ENCODE results near the gene RPL22L1.
"Not testable (repeated sequence)": the region's sequence is repeated elsewhere in the genome, so short reads cannot be mapped to it uniquely, and the experiment has no call there.

RPL22L1 gene

GRCh38 chr3:170836491-170836890 lies 33.5 kb downstream of the RPL22L1 start:
- DNase-seq (no peak), ATAC-seq (replicated peaks) (no peak)
- Mint-ChIP-seq H3K4me1 (ENCODE audit: low read depth in 2 of 2) (no peaks in the 10 kb centered on the region), H3K9me3 (no peaks in the 10 kb centered on the region), H3K4me3 (no peak overlapping the region), H3K36me3 (ENCODE audit: insufficient read depth) (no peaks in the 10 kb centered on the region), H3K27me3 (peaks cover 56 to 59% of the 10 kb centered on the region in 2 donors), H3K27ac (no peak overlapping the region)

- H3K27me3 Mint-ChIP-seq, result peaks cover 61 to 66% of the 10 kb centered on the region in 2 donors
- DNase-seq (no peak), ATAC-seq (replicated peaks) (no peak)
- no peak overlapping the region for H3K27ac Mint-ChIP-seq
- H3K36me3 Mint-ChIP-seq (ENCODE audit: insufficient read depth), result no peaks in the 10 kb centered on the region
- no peaks in the 10 kb centered on the region for H3K9me3 Mint-ChIP-seq
- H3K4me1 Mint-ChIP-seq (ENCODE audit: low read depth in 2 of 2), result no peaks in the 10 kb centered on the region
- H3K4me3 Mint-ChIP-seq, result no peak overlapping the region
Observed at GRCh38 chr3:170835336-170835735, 34.7 kb downstream of the RPL22L1 start.

DNA sequence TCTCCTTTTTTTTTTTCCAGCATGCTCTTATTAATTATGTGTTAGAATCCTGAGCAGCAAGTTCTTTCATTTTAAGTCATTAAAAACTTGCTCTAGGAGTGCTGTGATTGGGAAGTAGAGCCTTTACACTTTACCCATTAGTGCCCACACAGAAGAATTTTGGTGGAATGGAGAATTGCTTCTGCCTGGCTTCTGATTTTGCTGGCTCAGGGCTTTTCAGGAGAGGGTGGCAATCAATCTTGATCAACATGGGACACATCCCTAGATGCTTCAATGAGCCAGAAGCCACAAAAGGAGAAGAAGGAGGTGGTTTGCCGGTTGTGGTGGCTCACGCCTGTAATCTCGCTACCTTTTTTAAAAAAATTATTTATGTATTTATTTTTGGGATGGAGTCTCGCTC lies 39.4 kb downstream of the RPL22L1 start:
- no peak for ATAC-seq (replicated peaks)
- Mint-ChIP-seq H3K4me1 (ENCODE audit: low read depth in 2 of 2) (peaks cover 8 to 9% of the 10 kb centered on the region in 2 donors), H3K27me3 (peaks cover 39 to 55% of the 10 kb centered on the region in 2 donors), H3K4me3 (no peak overlapping the region), H3K9me3 (no peaks in the 10 kb centered on the region), H3K27ac (no peak overlapping the region), H3K36me3 (ENCODE audit: insufficient read depth) (no peaks in the 10 kb centered on the region)
- DNase-seq, result no peak

DNA sequence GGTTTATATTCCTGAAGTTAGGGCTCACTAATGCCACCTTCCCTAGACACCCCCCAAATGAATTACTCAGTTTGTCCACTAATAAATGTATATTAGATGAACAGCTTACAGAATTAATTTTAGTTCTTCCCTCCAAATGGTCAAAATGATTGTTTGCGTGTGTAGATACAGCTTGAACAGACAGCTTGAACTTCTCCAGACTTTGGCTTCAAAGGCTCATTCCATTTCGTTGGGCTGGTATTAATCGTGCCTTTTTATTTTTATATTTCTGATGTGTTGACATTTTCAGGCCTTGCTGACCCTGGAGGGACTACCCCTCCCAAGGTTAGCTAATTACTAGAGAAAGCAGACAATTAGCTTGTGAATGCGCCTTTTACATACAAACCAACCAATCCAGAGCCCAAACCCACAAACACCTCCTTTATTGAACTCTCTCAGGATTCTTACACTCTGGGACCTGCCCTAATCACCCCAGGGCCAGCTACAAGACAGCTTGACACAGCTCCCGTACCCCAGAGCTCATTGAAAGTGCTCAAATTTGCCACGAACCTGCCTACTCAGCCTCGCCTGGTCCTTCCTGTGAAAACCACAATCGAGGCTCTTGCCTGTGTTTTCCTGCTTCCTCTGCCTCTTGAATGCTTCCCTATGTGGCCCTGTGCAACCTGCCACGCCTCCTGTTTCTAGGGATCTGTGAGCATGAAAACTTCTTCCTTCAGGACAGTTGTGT lies 40.3 kb downstream of the RPL22L1 start:
- no peak for DNase-seq
- Mint-ChIP-seq H3K27me3 (peaks cover 32 to 46% of the 10 kb centered on the region in 2 donors), H3K4me1 (ENCODE audit: low read depth in 2 of 2) (peaks cover 8 to 9% of the 10 kb centered on the region in 2 donors), H3K4me3 (no peak overlapping the region), H3K27ac (peak overlapping the region in 1 of 2 donors; percentile 29), H3K9me3 (no peaks in the 10 kb centered on the region), H3K36me3 (ENCODE audit: insufficient read depth) (no peaks in the 10 kb centered on the region)
- ATAC-seq (replicated peaks), result no peak

DNA sequence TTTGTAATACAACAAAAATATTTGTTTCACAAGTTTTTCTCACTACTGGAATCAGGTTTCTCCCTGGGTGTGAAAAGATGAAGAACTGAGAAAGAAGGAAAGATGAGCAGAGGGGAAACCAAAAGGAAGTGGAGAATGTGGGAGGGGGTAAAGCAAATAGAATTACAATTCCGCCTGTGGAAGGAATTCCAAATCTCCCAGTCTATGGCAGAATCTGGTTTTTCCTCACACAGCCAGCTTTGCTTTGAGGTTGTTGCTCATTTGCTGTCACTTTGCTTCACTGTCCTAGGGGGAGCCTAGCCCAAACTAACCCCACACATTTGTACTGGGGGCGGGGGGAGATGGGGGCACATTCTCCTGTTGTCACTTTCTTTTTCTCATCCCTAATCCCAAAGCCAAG lies 43.9 kb downstream of the RPL22L1 start:
- H3K27ac Mint-ChIP-seq, result no peak overlapping the region
- no peaks in the 10 kb centered on the region for H3K36me3 Mint-ChIP-seq (ENCODE audit: insufficient read depth)
- H3K4me3 Mint-ChIP-seq, result no peak overlapping the region
- DNase-seq (no peak), ATAC-seq (replicated peaks) (no peak)
- H3K27me3 Mint-ChIP-seq, result peaks cover 36 to 48% of the 10 kb centered on the region in 2 donors
- H3K9me3 Mint-ChIP-seq, result no peaks in the 10 kb centered on the region
- peaks cover 9 to 10% of the 10 kb centered on the region in 2 donors for H3K4me1 Mint-ChIP-seq (ENCODE audit: low read depth in 2 of 2)

GRCh38 chr3:170823562-170823961 lies 46.4 kb downstream of the RPL22L1 start:
- not testable (repeated sequence) for H3K36me3 Mint-ChIP-seq (ENCODE audit: insufficient read depth); H3K27ac Mint-ChIP-seq; H3K4me3 Mint-ChIP-seq; H3K4me1 Mint-ChIP-seq (ENCODE audit: low read depth in 2 of 2); ATAC-seq (replicated peaks); DNase-seq; H3K9me3 Mint-ChIP-seq
- H3K27me3 Mint-ChIP-seq, result peaks cover 44 to 53% of the 10 kb centered on the region in 2 donors

DNA sequence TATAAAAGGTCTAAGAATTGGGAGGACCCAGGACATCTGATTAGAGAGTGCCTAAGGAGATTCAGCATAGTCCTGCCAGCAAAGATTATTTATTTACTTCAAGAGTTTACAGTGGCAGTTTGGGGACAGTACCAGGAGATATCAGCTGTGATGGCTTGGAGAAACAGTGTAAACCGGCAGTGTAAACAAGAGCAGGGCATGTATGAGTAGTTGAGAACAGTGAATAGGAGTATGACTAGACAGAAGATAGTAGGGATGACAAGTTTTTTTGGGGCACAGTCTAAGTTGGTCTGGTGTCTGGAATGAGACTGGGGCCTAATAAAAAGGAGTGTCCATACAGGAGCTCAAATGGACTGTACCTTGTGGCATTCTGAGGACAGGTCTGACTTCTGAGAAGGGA lies 51.7 kb downstream of the RPL22L1 start:
- H3K9me3 Mint-ChIP-seq; ATAC-seq (replicated peaks); H3K4me1 Mint-ChIP-seq (ENCODE audit: low read depth in 2 of 2); H3K27ac Mint-ChIP-seq; DNase-seq; H3K36me3 Mint-ChIP-seq (ENCODE audit: insufficient read depth); H3K4me3 Mint-ChIP-seq: not testable (repeated sequence)
- peaks cover 45 to 48% of the 10 kb centered on the region in 2 donors for H3K27me3 Mint-ChIP-seq

DNA sequence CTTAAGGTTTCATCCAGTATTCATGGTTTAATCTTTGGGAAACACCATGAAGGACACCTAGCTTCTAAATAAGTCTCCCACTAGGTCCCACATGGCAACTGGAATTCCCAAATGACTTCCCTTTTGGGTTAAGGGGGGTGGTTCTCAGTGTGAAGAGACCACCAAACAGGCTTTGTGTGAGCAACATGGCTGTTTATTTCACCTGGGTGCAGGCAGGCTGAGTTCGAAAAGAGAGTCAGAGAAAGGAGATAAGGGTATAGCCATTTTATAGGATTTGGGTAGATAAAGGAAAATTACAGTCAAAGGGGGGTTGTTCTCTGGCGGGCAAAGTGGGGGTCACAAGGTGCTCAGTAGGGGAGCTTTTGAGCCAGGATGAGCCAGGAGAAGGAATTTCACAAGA lies 52.5 kb downstream of the RPL22L1 start:
- H3K9me3 Mint-ChIP-seq; ATAC-seq (replicated peaks); H3K4me3 Mint-ChIP-seq: not testable (repeated sequence)

DNA sequence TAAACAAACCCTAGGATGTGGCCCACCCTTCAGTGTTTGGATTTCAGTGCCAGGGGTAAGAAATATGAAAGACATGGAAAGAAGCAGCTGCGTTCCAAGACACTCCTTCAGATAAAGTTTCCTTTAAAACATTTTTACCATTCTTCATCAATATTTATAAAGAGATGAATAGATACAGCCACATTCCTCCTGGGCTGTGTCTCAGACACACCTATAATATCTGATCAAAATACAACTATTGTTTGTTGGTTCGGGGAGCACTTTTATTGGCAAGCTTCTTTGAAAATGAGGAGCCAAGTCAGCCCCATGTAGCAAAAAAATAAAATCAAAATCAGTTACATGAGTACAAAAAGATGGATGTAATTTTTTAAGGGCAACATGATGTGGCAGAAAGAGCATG lies 53.2 kb downstream of the RPL22L1 start:
- Mint-ChIP-seq H3K36me3 (ENCODE audit: insufficient read depth) (no peaks in the 10 kb centered on the region), H3K4me3 (no peak overlapping the region), H3K27ac (no peak overlapping the region), H3K9me3 (no peaks in the 10 kb centered on the region), H3K4me1 (ENCODE audit: low read depth in 2 of 2) (peaks cover 0 to 4% of the 10 kb centered on the region in 2 donors), H3K27me3 (peaks cover 30 to 33% of the 10 kb centered on the region in 2 donors)
- DNase-seq (no peak), ATAC-seq (replicated peaks) (no peak)

More for the DNA sequence above, 52.5 kb downstream of the RPL22L1 start:
- H3K4me1 Mint-ChIP-seq (ENCODE audit: low read depth in 2 of 2); H3K27ac Mint-ChIP-seq; DNase-seq; H3K36me3 Mint-ChIP-seq (ENCODE audit: insufficient read depth): not testable (repeated sequence)
- H3K27me3 Mint-ChIP-seq, result peaks cover 36 to 39% of the 10 kb centered on the region in 2 donors

GRCh38 chr3:170816341-170816740 lies 53.7 kb downstream of the RPL22L1 start:
- no peak for DNase-seq
- H3K36me3 Mint-ChIP-seq (ENCODE audit: insufficient read depth), result no peaks in the 10 kb centered on the region
- no peaks in the 10 kb centered on the region for H3K9me3 Mint-ChIP-seq
- peaks cover 0 to 5% of the 10 kb centered on the region in 2 donors for H3K4me1 Mint-ChIP-seq (ENCODE audit: low read depth in 2 of 2)
- H3K27me3 Mint-ChIP-seq, result peaks cover 25 to 28% of the 10 kb centered on the region in 2 donors
- ATAC-seq (replicated peaks), result no peak
- no peak overlapping the region for H3K27ac Mint-ChIP-seq
- H3K4me3 Mint-ChIP-seq, result no peak overlapping the region

GRCh38 chr3:170815936-170816335 lies 54.1 kb downstream of the RPL22L1 start:
- Mint-ChIP-seq H3K9me3 (no peaks in the 10 kb centered on the region), H3K27ac (no peak overlapping the region), H3K36me3 (ENCODE audit: insufficient read depth) (no peaks in the 10 kb centered on the region), H3K27me3 (peaks cover 21 to 24% of the 10 kb centered on the region in 2 donors), H3K4me3 (no peak overlapping the region), H3K4me1 (ENCODE audit: low read depth in 2 of 2) (peaks cover 0 to 5% of the 10 kb centered on the region in 2 donors)
- DNase-seq (no peak), ATAC-seq (replicated peaks) (no peak)

DNA sequence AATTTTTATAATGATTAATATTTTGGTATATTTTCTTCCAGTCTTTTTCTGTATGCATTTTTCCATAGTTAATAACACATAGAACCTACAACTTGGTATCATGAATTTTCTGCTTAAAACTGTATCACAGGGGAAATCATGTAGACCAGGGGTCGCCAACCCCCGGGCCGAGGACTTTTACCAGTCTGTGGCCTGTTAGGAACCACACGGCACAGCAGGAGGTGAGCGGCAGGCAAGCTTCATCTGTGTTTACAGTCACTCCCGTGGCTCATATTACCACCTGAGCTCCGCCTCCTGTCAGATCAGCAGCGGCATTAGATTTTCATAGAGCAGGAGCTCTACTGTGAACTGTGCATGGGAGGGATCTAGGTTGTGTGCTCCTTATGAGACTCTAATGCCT lies 54.7 kb downstream of the RPL22L1 start:
- no peaks in the 10 kb centered on the region for H3K9me3 Mint-ChIP-seq
- DNase-seq (no peak), ATAC-seq (replicated peaks) (no peak)

More for the DNA sequence above, 54.7 kb downstream of the RPL22L1 start:
- Mint-ChIP-seq H3K27ac (no peak overlapping the region), H3K4me1 (ENCODE audit: low read depth in 2 of 2) (peaks cover 0 to 5% of the 10 kb centered on the region in 2 donors), H3K27me3 (peaks cover 15 to 19% of the 10 kb centered on the region in 2 donors), H3K36me3 (ENCODE audit: insufficient read depth) (no peaks in the 10 kb centered on the region), H3K4me3 (no peak overlapping the region)

Measured in effector memory CD8-positive, alpha-beta T cell (primary cell).